IPS DF 6.9 (cell line): ENCODE data around the gene RAB44.
A peak's percentile ranks its signal among the peaks of the same experiment; 100 is the strongest.

ENCODE experiments used
- DNase-seq: peaks from one replicate; pipeline ENCODE4 v3.0.0-alpha.2; 2013; ENCODE audit warnings: low read depth, low spot score
- H3K27ac ChIP-seq: one replicate; pipeline ENCODE4 v1.5.1; 2013; ENCODE audit warnings: low read length, control low read depth
- H3K27me3 ChIP-seq: 2 replicates; pipeline ENCODE4 v1.6.1; 2013; ENCODE audit warnings: mild to moderate bottlenecking, low read length; ENCODE audit not compliant: control insufficient read depth, insufficient read depth
- H3K36me3 ChIP-seq: 2 replicates; pipeline ENCODE4 v1.6.1; 2013; ENCODE audit warnings: low read length; ENCODE audit not compliant: control insufficient read depth, insufficient read depth
- H3K4me1 ChIP-seq: 2 replicates; pipeline ENCODE4 v1.6.1; 2013; ENCODE audit warnings: low read length; ENCODE audit not compliant: control insufficient read depth, insufficient read depth
- H3K4me3 ChIP-seq: 2 replicates; pipeline ENCODE4 v1.5.1; 2013; ENCODE audit warnings: mild to moderate bottlenecking, low read length
- H3K9me3 ChIP-seq: 2 replicates; pipeline ENCODE4 v1.6.1; 2013; ENCODE audit warnings: low read length, inconsistent platforms; ENCODE audit not compliant: control insufficient read depth, insufficient read depth
- WGBS: extraction: QIAGEN DNeasy Blood & Tissue Kit; methylation state at CpG from one replicate; pipeline ENCODE4 v1.1.7; 2013; ENCODE audit warnings: mixed read lengths, missing lambda C conversion rate; ENCODE audit not compliant: insufficient read length, insufficient coverage; 5-methylcytosine and 5-hydroxymethylcytosine counted together

Gene RAB44

DNA sequence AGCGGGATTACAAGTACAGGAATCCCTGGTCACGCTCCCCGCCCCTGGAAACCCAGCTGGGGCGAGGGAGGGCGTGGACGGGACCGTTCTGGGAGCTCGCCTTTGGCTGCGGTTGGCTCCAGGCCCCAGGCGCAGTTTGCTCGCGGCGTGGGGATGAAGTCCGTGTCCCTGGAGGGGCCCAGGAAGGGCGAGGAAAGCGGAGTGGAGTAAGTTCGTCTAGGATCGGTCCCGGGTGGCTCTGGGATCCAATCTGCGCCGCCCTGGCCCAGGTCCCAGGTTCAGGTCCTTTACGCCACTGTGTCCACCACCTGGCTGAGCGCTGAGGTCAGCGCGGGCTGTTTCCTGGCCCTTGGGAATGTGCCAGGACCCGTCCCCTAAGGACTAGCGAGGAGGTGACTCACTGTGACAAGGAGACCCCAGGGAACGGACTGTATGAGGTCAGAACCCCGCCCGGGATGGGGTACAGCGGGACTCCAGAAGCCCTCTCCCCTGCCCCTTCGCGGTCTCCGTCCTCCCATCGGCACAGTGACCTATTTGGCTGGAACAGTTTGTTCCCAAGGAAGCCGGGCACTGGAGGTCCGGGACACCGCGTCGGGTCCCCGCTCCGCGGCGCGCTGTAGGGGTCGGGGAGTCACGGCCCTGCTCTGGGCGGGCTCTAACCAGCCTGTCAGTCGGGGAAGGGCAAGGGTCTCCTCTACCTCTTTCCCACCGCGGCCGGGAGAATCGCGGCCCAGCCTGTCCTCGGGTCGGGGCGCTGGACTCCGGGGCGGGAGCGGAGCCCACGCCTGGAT lies 18.4 kb upstream of the RAB44 start:
- no CpG with 5 or more reads among the region's 61 CpGs for WGBS
- no peak for DNase-seq
- no peak overlapping the region for H3K27ac ChIP-seq
- H3K4me1 ChIP-seq = peaks cover 3% of the 10 kb centered on the region; the same call in 1 of the 2 replicates
- no peaks in the 10 kb centered on the region for H3K9me3 ChIP-seq
- H3K4me3 ChIP-seq = peak overlapping the region; percentile 43; the same call in 1 of the 2 replicates
- H3K27me3 ChIP-seq = peaks cover 5% of the 10 kb centered on the region; the same call in 1 of the 2 replicates
- peaks cover 4% of the 10 kb centered on the region; the same call in 1 of the 2 replicates for H3K36me3 ChIP-seq

DNA sequence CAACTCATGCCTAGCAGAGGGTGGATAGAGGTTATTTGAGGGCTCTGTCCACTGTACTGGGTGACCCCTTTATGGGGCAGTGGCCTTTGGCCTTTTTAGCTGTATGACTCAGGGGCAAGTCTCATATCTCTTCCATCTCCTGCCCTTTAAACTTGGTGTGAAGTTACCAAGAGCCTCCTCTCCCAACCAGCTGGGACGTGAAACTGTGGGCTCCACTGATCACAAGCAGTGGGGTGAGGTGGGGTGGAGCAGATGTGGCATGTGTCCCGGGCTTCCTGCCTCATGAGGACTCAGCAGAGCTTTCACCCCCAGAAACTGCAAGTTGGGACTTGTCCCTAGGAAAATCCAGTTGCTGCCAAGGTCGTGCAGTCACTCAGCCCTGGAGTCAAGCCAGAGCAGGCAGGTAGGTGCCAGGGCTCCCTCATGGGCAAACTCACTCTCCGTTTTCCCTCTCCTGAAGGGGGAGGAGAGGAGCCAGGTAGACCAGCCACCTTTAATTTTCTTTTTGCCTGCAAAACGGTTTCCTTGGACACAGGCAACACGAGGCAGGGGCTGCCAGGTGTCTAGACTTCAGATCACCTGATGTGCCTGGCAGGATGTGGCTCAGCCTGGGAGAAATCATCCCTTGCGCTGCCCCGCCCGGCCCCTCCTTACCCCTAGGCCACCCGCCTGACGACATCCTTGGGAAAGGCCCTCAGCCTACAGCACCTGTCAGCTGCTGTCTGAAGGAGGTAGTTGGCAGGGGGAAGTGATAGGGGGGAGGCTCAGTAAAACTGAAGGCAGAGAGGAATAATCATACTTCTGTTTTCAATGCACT lies 15.1 kb upstream of the RAB44 start:
- Histone ChIP-seq H3K27me3 (peaks cover 5% of the 10 kb centered on the region; the same call in 1 of the 2 replicates), H3K27ac (no peak overlapping the region), H3K4me3 (no peak overlapping the region), H3K36me3 (peaks cover 13% of the 10 kb centered on the region; the same call in 1 of the 2 replicates), H3K4me1 (peaks cover 3% of the 10 kb centered on the region; the same call in 1 of the 2 replicates), H3K9me3 (no peaks in the 10 kb centered on the region)
- no CpG with 5 or more reads among the region's 11 CpGs for WGBS
- no peak for DNase-seq

DNA sequence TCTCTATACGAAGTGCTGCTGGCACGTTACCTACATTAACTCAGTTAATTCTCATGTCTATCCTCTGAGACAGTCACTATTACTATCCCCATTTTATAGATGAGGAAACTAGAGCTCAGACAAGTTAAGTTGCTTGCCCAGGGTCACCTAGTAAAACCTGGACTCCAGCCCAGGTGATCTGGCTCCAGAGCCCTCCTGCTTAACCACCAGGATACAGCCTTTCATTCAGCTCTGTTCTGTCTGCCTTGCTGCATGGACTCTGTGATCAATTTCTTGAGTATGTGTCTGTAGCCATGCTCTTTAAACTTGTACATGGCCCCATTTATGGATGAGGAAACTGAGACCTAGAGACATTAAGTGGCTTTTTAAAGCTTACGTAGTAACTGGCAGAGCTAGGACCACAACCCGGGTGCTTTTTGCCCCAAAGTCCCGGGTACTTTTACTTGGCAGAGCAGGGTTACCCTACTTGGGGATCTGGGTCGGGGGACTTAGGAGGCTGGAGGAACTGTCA lies 14.4 kb upstream of the RAB44 start:
- no peak for DNase-seq
- WGBS = no CpG with 5 or more reads among the region's 6 CpGs
- Histone ChIP-seq H3K4me3 (no peak overlapping the region), H3K27me3 (peaks cover 3% of the 10 kb centered on the region; the same call in 1 of the 2 replicates), H3K27ac (no peak overlapping the region), H3K9me3 (no peaks in the 10 kb centered on the region), H3K36me3 (peaks cover 13% of the 10 kb centered on the region; the same call in 1 of the 2 replicates), H3K4me1 (no peaks in the 10 kb centered on the region)

DNA sequence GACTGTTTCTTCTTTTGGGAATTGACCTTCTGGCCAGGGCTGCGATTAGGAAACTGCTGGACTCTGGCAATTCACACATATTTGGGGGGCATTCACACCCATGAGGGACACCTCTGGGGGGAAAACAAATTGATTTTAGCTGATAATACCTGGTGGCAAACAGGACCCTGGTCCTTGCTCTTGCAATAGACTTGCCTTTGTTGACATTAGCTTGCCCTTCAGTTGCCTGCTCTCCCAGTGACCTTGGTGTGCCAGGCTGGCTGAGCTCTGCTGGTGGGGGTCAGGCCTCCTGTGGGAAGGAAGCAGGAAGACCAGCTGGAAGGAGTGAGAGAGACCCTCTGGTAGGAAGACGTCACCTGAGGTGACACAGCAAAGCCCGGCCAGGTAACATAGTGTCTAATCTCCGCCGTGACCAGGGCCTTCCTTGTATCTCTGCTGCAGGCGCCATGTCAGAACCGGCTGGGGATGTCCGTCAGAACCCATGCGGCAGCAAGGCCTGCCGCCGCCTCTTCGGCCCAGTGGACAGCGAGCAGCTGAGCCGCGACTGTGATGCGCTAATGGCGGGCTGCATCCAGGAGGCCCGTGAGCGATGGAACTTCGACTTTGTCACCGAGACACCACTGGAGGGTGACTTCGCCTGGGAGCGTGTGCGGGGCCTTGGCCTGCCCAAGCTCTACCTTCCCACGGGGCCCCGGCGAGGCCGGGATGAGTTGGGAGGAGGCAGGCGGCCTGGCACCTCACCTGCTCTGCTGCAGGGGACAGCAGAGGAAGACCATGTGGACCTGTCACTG lies 13.8 kb upstream of the RAB44 start:
- peaks cover 13% of the 10 kb centered on the region; the same call in 1 of the 2 replicates for H3K36me3 ChIP-seq
- no peaks in the 10 kb centered on the region for H3K4me1 ChIP-seq
- H3K27ac ChIP-seq = no peak overlapping the region
- H3K9me3 ChIP-seq = no peaks in the 10 kb centered on the region
- DNase-seq = no peak
- peaks cover 3% of the 10 kb centered on the region; the same call in 1 of the 2 replicates for H3K27me3 ChIP-seq
- no CpG with 5 or more reads among the region's 29 CpGs for WGBS
- no peak overlapping the region for H3K4me3 ChIP-seq

DNA sequence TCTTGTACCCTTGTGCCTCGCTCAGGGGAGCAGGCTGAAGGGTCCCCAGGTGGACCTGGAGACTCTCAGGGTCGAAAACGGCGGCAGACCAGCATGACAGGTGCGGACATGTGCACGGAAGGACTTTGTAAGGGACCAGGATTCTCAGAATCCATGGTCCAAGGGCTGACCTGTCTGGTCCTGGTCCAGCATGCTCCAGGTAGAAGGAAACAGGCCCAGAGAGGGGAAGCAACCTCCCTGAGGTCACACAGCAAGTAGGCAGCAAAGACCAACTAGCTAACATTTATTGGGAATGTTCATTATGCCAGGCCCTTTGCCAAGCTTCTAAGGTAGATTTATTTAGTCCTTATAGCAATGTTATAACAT lies 13.2 kb upstream of the RAB44 start:
- no peak for DNase-seq
- no CpG with 5 or more reads among the region's 6 CpGs for WGBS
- no peaks in the 10 kb centered on the region for H3K4me1 ChIP-seq
- no peaks in the 10 kb centered on the region for H3K9me3 ChIP-seq
- H3K4me3 ChIP-seq = no peak overlapping the region
- H3K27ac ChIP-seq = no peak overlapping the region
- H3K36me3 ChIP-seq = peaks cover 13% of the 10 kb centered on the region; the same call in 1 of the 2 replicates
- H3K27me3 ChIP-seq = no peaks in the 10 kb centered on the region; the same call in 1 of the 2 replicates

DNA sequence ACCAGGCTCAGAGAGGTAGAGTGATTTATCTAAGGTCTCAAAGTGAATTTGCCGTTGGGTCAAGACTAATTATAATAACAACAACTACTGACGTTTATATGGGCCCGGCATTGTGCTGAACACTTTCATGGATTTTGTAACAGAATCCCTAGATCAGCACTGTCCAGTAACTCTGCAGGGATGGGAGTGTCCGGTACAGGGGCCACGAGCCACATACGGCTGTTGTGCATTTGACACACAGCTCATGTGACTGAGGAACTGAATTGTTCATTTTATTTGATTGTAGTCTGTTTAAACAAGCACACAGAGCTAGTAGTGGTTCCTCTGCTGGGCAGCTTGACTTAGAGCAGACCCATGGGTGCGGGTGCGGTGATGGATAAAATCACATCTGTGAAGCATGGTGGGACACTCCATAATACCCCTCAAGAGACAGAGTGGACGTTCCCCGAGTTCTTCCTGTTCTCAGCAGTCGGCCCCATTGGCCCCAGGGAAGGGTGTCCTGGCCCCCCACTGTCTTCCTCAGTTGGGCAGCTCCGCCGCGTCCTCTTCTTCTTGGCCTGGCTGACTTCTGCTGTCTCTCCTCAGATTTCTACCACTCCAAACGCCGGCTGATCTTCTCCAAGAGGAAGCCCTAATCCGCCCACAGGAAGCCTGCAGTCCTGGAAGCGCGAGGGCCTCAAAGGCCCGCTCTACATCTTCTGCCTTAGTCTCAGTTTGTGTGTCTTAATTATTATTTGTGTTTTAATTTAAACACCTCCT lies 12.3 kb upstream of the RAB44 start:
- no peaks in the 10 kb centered on the region for H3K27me3 ChIP-seq
- no peak for DNase-seq

DNA sequence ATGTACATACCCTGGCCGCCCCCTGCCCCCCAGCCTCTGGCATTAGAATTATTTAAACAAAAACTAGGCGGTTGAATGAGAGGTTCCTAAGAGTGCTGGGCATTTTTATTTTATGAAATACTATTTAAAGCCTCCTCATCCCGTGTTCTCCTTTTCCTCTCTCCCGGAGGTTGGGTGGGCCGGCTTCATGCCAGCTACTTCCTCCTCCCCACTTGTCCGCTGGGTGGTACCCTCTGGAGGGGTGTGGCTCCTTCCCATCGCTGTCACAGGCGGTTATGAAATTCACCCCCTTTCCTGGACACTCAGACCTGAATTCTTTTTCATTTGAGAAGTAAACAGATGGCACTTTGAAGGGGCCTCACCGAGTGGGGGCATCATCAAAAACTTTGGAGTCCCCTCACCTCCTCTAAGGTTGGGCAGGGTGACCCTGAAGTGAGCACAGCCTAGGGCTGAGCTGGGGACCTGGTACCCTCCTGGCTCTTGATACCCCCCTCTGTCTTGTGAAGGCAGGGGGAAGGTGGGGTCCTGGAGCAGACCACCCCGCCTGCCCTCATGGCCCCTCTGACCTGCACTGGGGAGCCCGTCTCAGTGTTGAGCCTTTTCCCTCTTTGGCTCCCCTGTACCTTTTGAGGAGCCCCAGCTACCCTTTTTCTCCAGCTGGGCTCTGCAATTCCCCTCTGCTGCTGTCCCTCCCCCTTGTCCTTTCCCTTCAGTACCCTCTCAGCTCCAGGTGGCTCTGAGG lies 11.5 kb upstream of the RAB44 start:
- Histone ChIP-seq H3K4me1 (no peaks in the 10 kb centered on the region), H3K9me3 (no peaks in the 10 kb centered on the region), H3K4me3 (no peak overlapping the region), H3K27me3 (no peaks in the 10 kb centered on the region), H3K27ac (no peak overlapping the region), H3K36me3 (peaks cover 13% of the 10 kb centered on the region; the same call in 1 of the 2 replicates)
- WGBS = no CpG with 5 or more reads among the region's 11 CpGs
- DNase-seq = no peak

More for the DNA sequence above, 12.3 kb upstream of the RAB44 start:
- Histone ChIP-seq H3K27ac (no peak overlapping the region), H3K36me3 (peaks cover 13% of the 10 kb centered on the region; the same call in 1 of the 2 replicates), H3K9me3 (no peaks in the 10 kb centered on the region), H3K4me3 (no peak overlapping the region), H3K4me1 (no peaks in the 10 kb centered on the region)
- no CpG with 5 or more reads among the region's 20 CpGs for WGBS

DNA sequence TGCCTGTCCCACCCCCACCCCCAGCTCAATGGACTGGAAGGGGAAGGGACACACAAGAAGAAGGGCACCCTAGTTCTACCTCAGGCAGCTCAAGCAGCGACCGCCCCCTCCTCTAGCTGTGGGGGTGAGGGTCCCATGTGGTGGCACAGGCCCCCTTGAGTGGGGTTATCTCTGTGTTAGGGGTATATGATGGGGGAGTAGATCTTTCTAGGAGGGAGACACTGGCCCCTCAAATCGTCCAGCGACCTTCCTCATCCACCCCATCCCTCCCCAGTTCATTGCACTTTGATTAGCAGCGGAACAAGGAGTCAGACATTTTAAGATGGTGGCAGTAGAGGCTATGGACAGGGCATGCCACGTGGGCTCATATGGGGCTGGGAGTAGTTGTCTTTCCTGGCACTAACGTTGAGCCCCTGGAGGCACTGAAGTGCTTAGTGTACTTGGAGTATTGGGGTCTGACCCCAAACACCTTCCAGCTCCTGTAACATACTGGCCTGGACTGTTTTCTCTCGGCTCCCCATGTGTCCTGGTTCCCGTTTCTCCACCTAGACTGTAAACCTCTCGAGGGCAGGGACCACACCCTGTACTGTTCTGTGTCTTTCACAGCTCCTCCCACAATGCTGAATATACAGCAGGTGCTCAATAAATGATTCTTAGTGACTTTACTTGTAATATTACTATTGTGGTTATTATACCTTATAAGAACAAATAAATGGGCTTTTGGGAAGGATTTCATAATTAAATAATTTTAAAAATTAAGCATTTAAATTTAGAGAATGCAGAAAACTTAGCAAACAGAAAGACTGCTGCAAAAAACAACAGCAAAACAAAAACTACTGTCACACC lies 10.7 kb upstream of the RAB44 start:
- H3K4me1 ChIP-seq = no peaks in the 10 kb centered on the region
- no CpG with 5 or more reads among the region's 10 CpGs for WGBS

More for the DNA sequence above, 10.7 kb upstream of the RAB44 start:
- Histone ChIP-seq H3K27ac (no peak overlapping the region), H3K4me3 (no peak overlapping the region), H3K9me3 (no peaks in the 10 kb centered on the region), H3K27me3 (no peaks in the 10 kb centered on the region), H3K36me3 (peaks cover 13% of the 10 kb centered on the region; the same call in 1 of the 2 replicates)
- DNase-seq = no peak
